GM23338 (cell line): ENCODE measurements around the gene AGO1.

Experiments used
- CREB1 ChIP-seq: fragments of 250-450 bp; sonication (Bioruptor Pico); IDR thresholded peaks from 2 replicates; pipeline ENCODE4 v1.5.0; 2020; ENCODE audit warnings: low read depth, mild to moderate bottlenecking, moderate library complexity
- EZH2 ChIP-seq: fragments of 200-600 bp; sonication (generic); IDR thresholded peaks from one replicate; pipeline ENCODE4 v1.8.0; 2017; ENCODE audit warnings: antibody characterized with exemption, mild to moderate bottlenecking, low read depth; ENCODE audit not compliant: unreplicated experiment
- JUNB ChIP-seq: IDR thresholded peaks from one replicate; pipeline ENCODE4 v1.6.1; 2016; ENCODE audit warnings: antibody characterized with exemption; ENCODE audit not compliant: unreplicated experiment
- NANOG ChIP-seq: IDR thresholded peaks from 2 replicates; pipeline ENCODE4 v1.6.1; 2016; ENCODE audit warnings: antibody characterized with exemption, borderline replicate concordance
- POLR2AphosphoS5 ChIP-seq: IDR thresholded peaks from 2 replicates; pipeline ENCODE4 v1.6.1; 2016; ENCODE audit warnings: antibody characterized with exemption, low read depth
- STAT1 ChIP-seq: IDR thresholded peaks from one replicate; pipeline ENCODE4 v1.6.1; 2016; ENCODE audit warnings: antibody characterized with exemption; ENCODE audit not compliant: unreplicated experiment
- ZNF331 ChIP-seq: fragments of 250-450 bp; sonication (Bioruptor Pico); IDR thresholded peaks from 2 replicates; pipeline ENCODE4 v1.5.0; 2020; ENCODE audit warnings: low read depth, mild to moderate bottlenecking, moderate library complexity
- TF ChIP-seq, protein P1 (sequence below), 2 experiments: fragments of 200-600 bp in 1 of 2; sonication (generic) in 1 of 2; conservative IDR thresholded peaks; 2 replicates each; pipeline versions ENCODE4 v1.5.1 to v1.6.1; 2016 to 2017; ENCODE audit warnings: antibody characterized with exemption in 2 of 2, low read depth in 2 of 2, mild to moderate bottlenecking in 2 of 2, moderate library complexity in 1 of 2
- TF ChIP-seq, protein P2 (sequence below): IDR thresholded peaks from one replicate; pipeline ENCODE4 v1.6.1; 2018; ENCODE audit warnings: antibody characterized with exemption; ENCODE audit not compliant: unreplicated experiment
- TF ChIP-seq, protein P3 (sequence below): IDR thresholded peaks from 2 replicates; pipeline ENCODE4 v1.6.1; 2016; ENCODE audit warnings: antibody characterized with exemption
- TF ChIP-seq, protein P4 (sequence below): fragments of 250-450 bp; sonication (Bioruptor Pico); IDR thresholded peaks from 2 replicates; pipeline ENCODE4 v1.5.0; 2020; ENCODE audit warnings: mild to moderate bottlenecking, moderate library complexity

DNA sequence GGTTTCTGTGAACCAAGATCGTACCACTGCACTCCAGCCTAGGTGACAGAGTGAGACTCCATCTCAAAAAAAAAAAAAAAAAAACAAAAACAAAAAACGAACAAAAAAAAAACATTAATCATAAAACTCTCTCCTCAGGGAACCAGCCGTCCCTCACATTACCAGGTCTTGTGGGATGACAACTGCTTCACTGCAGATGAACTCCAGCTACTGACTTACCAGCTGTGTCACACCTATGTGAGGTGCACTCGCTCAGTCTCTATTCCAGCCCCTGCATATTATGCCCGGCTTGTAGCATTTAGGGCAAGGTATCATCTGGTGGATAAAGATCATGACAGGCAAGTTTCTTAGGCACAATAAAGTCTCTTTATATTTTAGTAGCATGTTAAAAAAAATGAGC lies 32.3 kb upstream of the AGO1 start:
- TF ChIP-seq, protein P1, sequence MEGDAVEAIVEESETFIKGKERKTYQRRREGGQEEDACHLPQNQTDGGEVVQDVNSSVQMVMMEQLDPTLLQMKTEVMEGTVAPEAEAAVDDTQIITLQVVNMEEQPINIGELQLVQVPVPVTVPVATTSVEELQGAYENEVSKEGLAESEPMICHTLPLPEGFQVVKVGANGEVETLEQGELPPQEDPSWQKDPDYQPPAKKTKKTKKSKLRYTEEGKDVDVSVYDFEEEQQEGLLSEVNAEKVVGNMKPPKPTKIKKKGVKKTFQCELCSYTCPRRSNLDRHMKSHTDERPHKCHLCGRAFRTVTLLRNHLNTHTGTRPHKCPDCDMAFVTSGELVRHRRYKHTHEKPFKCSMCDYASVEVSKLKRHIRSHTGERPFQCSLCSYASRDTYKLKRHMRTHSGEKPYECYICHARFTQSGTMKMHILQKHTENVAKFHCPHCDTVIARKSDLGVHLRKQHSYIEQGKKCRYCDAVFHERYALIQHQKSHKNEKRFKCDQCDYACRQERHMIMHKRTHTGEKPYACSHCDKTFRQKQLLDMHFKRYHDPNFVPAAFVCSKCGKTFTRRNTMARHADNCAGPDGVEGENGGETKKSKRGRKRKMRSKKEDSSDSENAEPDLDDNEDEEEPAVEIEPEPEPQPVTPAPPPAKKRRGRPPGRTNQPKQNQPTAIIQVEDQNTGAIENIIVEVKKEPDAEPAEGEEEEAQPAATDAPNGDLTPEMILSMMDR (conservative IDR thresholded peaks at IDR 0.05; ENCODE audit: low read depth in 2 of 2) = no peak
- no peak for TF ChIP-seq STAT1
- TF ChIP-seq, protein P2, sequence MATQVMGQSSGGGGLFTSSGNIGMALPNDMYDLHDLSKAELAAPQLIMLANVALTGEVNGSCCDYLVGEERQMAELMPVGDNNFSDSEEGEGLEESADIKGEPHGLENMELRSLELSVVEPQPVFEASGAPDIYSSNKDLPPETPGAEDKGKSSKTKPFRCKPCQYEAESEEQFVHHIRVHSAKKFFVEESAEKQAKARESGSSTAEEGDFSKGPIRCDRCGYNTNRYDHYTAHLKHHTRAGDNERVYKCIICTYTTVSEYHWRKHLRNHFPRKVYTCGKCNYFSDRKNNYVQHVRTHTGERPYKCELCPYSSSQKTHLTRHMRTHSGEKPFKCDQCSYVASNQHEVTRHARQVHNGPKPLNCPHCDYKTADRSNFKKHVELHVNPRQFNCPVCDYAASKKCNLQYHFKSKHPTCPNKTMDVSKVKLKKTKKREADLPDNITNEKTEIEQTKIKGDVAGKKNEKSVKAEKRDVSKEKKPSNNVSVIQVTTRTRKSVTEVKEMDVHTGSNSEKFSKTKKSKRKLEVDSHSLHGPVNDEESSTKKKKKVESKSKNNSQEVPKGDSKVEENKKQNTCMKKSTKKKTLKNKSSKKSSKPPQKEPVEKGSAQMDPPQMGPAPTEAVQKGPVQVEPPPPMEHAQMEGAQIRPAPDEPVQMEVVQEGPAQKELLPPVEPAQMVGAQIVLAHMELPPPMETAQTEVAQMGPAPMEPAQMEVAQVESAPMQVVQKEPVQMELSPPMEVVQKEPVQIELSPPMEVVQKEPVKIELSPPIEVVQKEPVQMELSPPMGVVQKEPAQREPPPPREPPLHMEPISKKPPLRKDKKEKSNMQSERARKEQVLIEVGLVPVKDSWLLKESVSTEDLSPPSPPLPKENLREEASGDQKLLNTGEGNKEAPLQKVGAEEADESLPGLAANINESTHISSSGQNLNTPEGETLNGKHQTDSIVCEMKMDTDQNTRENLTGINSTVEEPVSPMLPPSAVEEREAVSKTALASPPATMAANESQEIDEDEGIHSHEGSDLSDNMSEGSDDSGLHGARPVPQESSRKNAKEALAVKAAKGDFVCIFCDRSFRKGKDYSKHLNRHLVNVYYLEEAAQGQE = no peak
- TF ChIP-seq, protein P3, sequence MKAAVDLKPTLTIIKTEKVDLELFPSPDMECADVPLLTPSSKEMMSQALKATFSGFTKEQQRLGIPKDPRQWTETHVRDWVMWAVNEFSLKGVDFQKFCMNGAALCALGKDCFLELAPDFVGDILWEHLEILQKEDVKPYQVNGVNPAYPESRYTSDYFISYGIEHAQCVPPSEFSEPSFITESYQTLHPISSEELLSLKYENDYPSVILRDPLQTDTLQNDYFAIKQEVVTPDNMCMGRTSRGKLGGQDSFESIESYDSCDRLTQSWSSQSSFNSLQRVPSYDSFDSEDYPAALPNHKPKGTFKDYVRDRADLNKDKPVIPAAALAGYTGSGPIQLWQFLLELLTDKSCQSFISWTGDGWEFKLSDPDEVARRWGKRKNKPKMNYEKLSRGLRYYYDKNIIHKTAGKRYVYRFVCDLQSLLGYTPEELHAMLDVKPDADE = no peak
- TF ChIP-seq EZH2 = no peak
- TF ChIP-seq POLR2AphosphoS5 = no peak
- TF ChIP-seq, protein P4, sequence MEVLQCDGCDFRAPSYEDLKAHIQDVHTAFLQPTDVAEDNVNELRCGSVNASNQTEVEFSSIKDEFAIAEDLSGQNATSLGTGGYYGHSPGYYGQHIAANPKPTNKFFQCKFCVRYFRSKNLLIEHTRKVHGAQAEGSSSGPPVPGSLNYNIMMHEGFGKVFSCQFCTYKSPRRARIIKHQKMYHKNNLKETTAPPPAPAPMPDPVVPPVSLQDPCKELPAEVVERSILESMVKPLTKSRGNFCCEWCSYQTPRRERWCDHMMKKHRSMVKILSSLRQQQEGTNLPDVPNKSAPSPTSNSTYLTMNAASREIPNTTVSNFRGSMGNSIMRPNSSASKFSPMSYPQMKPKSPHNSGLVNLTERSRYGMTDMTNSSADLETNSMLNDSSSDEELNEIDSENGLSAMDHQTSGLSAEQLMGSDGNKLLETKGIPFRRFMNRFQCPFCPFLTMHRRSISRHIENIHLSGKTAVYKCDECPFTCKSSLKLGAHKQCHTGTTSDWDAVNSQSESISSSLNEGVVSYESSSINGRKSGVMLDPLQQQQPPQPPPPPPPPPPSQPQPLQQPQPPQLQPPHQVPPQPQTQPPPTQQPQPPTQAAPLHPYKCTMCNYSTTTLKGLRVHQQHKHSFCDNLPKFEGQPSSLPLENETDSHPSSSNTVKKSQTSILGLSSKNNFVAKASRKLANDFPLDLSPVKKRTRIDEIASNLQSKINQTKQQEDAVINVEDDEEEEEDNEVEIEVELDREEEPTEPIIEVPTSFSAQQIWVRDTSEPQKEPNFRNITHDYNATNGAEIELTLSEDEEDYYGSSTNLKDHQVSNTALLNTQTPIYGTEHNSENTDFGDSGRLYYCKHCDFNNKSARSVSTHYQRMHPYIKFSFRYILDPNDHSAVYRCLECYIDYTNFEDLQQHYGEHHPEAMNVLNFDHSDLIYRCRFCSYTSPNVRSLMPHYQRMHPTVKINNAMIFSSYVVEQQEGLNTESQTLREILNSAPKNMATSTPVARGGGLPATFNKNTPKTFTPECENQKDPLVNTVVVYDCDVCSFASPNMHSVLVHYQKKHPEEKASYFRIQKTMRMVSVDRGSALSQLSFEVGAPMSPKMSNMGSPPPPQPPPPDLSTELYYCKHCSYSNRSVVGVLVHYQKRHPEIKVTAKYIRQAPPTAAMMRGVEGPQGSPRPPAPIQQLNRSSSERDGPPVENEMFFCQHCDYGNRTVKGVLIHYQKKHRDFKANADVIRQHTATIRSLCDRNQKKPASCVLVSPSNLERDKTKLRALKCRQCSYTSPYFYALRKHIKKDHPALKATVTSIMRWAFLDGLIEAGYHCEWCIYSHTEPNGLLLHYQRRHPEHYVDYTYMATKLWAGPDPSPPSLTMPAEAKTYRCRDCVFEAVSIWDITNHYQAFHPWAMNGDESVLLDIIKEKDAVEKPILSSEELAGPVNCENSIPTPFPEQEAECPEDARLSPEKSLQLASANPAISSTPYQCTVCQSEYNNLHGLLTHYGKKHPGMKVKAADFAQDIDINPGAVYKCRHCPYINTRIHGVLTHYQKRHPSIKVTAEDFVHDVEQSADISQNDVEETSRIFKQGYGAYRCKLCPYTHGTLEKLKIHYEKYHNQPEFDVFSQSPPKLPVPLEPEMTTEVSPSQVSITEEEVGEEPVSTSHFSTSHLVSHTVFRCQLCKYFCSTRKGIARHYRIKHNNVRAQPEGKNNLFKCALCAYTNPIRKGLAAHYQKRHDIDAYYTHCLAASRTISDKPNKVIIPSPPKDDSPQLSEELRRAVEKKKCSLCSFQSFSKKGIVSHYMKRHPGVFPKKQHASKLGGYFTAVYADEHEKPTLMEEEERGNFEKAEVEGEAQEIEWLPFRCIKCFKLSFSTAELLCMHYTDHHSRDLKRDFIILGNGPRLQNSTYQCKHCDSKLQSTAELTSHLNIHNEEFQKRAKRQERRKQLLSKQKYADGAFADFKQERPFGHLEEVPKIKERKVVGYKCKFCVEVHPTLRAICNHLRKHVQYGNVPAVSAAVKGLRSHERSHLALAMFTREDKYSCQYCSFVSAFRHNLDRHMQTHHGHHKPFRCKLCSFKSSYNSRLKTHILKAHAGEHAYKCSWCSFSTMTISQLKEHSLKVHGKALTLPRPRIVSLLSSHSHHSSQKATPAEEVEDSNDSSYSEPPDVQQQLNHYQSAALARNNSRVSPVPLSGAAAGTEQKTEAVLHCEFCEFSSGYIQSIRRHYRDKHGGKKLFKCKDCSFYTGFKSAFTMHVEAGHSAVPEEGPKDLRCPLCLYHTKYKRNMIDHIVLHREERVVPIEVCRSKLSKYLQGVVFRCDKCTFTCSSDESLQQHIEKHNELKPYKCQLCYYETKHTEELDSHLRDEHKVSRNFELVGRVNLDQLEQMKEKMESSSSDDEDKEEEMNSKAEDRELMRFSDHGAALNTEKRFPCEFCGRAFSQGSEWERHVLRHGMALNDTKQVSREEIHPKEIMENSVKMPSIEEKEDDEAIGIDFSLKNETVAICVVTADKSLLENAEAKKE (CRISPR knock-in tag) = no peak
- no peak for TF ChIP-seq NANOG
- no peak for TF ChIP-seq ZNF331 (CRISPR knock-in tag)
- TF ChIP-seq CREB1 (CRISPR knock-in tag) = no peak
- no peak for TF ChIP-seq JUNB
